22Rv1 (cell line): ENCODE results near the gene KCNIP1.

ENCODE experiments used
- CTCF ChIP-seq: fragments of 450-650 bp; IDR thresholded peaks from 2 replicates; pipeline ENCODE4 v1.5.1; 2017; ENCODE audit warnings: mild to moderate bottlenecking
- ZFX ChIP-seq: fragments of 450-650 bp; IDR thresholded peaks from 2 replicates; pipeline ENCODE4 v1.6.1; 2017; ENCODE audit warnings: antibody characterized with exemption, borderline replicate concordance

- TF ChIP-seq CTCF (no peak), ZFX (no peak)
These were observed 246.2 kb downstream of the KCNIP1 start for GRCh38 chr5:170749911-170750431.
